GM19438 (cell line): ENCODE data around the gene ITGAE.

ENCODE experiments used
- ATAC-seq: cut with Tn5 transposase; IDR thresholded peaks from one replicate; pipeline ENCODE4 v1.9.1; 2021; ENCODE audit warnings: low read depth; ENCODE audit not compliant: unreplicated experiment

The ITGAE gene

GRCh38 chr17:3762922-3763776 is 37.8 kb downstream of the ITGAE start:
- no peak for ATAC-seq

GRCh38 chr17:3761918-3762380 is 39.0 kb downstream of the ITGAE start:
- no peak for ATAC-seq

- no peak for ATAC-seq
Measured at GRCh38 chr17:3761036-3761917, 39.7 kb downstream of the ITGAE start.

DNA sequence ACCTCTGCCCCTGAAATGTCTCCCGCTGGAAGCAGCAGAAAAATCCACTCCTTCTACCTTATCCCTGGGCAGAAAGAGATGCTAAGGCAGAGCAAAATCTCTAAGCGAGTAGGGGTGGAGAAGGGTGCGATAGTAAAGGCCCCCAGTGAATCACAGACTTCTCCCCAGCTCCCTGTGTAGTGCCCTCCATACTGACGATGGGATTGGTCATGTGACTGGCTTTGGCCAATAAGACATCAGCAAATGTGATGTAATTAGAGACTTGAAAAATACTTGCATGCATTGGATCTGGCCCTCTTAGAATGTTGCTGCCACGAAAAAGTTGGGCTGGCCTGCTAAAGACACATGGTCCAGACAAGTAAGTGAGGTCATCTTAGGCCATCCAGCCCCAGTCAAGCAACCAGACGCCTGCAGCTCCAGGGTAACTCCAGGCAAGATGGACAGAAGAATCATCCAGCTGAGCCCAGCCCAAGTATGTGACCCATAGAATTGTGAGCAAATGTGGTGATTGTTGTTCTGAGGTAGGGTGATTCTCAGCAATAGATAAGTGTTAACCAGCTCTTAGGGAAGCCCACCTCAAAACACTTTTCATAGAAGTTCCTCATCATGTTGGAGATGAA is 41.3 kb downstream of the ITGAE start:
- ATAC-seq = no peak

DNA sequence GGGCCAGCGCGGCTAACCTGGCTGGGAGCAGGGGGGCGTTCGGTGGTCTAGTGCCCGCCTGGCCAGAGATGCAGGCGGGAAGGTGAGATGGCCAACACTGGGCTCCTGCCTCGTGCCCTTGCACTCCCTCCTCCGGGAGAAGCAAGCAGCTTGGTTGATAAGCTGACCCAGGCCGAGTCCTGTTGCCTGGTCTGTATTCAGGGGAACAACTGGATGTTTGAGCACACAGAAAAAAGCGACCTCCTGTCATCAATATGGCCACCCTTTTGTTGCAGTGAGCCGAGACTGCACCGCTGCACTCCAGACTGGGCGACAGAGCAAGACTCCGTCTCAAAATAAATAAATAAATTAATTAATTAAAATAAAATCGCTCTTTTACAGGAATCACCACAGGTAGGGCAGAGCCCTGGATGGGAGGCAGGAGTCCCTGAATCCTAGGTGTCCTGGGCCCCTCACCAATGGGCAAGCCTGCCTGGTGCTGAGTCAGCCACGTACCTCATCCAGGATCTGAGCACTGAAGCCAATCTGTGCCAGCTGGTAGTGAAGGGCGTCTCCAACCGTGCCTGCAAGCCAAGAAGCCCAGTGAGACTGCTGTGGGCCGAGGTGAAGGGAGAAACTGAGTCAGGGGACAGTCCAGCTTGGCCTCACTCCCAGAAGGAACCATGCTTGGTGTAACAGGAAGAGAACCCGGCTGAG is 45.5 kb downstream of the ITGAE start:
- no peak for ATAC-seq

DNA sequence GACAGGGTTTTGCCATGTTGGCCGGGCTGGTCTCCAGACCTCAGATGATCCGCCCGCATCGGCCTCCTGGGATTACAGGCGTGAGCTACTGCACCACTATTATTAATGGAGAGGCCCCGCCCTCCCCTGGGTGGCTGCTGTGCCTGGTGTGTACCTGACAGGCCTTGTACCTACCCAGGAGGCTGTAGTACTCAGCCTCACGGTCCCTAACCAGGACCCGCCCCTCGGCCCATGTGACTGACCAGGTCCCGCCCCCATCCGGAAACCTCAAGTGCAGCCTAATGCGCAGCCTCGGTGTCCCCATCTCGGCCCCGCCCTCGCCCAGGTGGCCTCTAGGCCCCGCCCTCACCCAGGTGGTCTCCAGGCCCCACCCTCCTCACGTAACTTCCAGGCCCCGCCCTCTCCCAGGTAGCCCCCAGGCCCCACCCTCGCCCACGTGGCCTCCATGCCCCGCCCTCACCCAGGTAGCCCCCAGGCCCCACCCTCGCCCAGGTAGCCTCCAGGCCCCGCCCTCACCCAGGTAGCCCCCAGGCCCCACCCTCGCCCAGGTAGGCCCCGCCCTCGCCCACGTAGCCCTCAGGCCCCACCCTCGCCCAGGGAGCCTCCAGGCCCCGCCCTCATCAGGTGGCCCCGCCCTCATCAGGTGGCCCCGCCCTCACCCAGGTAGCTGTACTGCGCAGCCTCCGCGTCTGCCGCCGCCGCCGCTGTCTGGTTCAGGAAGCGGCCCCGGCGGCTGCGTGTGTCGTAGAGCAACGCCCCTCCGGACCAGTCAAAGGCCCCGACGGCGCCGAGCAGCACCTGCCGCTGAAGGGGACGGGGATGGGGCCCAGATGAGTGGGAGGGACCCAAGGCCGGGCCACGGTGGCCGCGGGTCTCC is 46.3 kb downstream of the ITGAE start:
- ATAC-seq = no peak

DNA sequence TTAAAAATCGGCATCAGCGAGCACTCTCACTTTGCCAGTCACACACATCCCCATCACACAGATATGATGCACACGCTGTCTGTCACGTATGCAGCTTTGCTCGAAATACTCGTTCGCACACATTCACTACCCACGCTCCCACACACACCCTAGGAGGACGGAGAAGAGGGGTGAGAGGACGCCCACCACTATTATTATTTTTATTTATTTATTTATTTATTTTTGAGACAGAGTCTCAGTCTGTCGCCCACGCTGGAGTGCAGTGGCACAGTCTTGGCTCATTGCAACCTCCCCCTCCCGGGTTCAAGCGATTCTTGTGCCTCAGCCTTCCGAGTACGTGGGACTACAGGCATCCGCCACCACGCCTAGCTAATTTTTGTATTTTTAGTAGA is 46.9 kb downstream of the ITGAE start:
- ATAC-seq = no peak

- ATAC-seq = no peak
Measured at GRCh38 chr17:3753624-3754023, 47.4 kb downstream of the ITGAE start.

DNA sequence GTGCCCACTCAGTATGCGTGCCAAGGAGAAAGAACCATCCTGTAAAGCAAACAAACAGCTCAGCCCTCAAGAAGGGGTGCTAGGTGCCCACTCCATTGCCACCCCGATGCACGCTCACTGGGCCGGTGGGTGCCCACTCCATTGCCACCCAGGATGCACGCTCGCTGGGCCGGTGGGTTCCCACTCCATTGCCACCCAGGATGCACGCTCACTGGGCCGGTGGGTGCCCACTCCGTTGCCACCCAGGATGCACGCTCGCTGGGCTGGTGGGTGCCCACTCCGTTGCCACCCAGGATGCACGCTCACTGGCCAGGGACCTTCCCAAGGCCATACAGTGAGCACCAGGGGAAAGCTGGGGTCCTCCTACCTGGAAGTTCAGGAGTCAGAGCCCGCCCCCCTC is 49.2 kb downstream of the ITGAE start:
- no peak for ATAC-seq

GRCh38 chr17:3750926-3751325 is 50.1 kb downstream of the ITGAE start:
- no peak for ATAC-seq

- no peak for ATAC-seq
Measured at GRCh38 chr17:3750296-3750695, 50.7 kb downstream of the ITGAE start.

GRCh38 chr17:3748576-3748975 is 52.4 kb downstream of the ITGAE start:
- no peak for ATAC-seq

DNA sequence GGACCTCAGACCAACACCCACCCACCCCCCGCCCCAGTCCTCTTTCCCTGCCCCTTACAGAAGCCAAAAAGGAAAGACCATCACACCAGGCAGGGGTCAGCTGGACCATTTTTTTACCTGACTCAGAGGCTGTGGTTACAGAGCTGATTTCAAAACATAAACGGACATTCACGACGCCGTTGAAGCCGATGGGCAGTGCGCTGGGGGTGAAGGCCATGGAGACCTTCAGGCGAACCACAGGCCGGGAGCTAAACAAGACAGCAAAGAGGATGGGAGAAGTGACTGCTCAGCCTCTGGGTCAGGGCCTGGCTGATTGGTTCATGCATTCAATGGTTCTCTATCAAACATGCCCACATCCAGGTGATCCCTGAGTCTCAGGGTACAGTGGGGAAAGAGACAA is 53.2 kb downstream of the ITGAE start:
- no peak for ATAC-seq

GRCh38 chr17:3745071-3745470 is 55.9 kb downstream of the ITGAE start:
- ATAC-seq = no peak

DNA sequence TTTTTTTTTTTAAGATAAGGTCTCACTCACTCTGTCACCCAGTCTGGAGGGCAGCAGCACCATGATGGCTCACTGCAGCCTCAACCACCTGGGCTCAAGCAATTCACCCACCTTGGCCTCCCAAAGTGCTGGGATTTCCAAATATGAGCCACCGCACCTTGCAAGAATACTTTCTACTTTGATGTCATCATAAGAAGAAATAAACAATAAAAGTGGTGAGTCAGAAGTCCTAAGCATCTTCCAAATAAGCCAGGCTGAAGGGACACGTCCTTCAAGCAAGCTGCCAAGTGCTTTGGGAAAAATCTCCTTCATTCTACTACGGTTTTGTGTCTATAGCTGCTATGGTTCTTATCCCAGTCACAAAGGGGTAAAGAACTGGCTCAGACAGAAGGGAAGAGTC is 57.0 kb downstream of the ITGAE start:
- ATAC-seq = no peak

DNA sequence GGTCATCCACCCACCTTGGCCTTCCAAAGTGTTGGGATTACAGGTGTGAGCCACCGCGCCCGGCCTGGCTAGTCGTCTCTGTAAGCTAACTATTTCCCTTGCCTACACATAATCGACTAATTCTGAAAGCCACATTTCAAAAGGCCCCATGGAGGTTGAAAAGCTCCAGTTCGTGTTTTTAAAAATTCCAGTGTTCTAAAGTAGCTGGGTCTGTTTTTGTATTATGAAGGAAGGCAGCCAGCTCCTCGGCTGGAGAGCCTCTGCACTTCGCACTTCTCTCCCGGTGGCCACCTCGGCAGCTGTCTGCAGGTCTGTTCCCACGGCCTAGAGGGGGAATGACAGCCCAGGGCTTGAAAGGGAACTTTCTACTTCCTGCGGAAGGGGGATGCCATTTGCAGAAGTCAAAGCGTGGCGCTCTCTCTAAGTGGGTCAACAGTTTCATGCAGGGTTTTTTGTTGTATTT is 60.3 kb downstream of the ITGAE start:
- ATAC-seq = no peak

DNA sequence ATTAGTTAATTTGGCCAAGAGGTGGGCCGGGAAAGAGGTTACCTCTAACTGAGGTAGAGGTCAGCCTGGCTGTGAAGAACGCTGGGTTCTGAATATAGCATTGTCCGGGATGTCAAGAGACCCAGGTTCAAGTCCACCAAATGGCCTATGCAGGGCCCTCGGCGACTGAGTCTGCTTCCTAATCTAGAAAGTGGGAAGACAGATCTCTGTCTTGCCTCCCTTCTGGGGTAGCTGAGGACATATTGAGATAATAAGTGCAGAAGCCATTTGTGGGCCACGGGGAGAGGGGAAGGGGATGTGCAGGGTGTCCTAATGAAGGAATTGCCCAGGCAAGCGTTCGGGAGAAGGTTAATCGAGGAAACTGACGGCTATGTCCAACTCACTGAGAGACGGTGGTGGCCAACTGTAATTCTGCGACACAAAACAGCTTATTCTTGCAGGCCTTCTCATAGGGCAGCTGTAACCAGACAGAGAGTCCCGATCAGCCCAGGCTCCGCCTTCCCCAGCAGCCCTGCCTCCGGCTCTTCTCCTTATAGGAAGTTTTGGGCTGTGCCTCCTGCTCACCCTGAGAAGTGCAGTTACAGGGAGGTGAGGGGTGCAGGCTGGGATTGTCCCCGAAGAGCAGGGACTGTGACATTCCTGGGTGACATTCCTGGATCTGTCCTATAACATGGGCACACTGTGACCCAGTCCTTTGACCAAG is 61.4 kb downstream of the ITGAE start:
- no peak for ATAC-seq

DNA sequence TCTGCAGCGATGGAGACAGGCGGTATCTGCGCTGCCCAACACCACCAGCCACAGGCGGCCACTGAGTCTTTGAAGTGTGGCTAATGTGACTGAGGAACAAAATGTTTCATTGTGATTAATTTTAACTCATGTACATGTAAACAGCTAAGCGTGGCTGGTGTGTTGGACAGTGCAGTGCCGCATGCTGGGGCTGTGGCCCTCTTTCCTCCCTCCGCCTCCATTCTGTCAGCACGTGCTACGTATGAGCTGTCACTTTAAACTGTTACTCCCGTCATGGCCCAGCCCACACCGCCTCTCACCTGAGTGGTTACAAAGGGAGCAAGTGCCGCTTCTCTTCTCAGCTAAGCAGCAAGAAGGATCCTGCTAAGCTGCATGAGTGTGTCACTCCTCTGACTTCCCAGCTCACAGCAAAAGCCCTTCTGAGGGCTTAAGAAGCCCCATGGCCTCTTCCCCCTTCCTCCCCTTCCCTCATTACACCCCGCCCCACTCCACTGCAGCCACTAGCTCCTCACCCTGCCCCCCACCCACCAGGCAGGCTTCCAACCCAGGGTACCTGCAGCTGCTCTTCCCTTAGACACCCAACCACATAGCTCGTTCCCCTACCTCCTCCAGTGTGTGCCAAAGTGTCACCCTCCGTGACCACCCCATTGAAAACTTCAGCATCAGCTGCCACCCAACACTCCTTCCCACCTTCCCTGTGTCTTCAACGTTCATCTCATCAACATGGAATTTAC is 62.3 kb downstream of the ITGAE start:
- ATAC-seq = no peak
